ENCODE measurements around the gene LRRC45.

Gene LRRC45

DNA sequence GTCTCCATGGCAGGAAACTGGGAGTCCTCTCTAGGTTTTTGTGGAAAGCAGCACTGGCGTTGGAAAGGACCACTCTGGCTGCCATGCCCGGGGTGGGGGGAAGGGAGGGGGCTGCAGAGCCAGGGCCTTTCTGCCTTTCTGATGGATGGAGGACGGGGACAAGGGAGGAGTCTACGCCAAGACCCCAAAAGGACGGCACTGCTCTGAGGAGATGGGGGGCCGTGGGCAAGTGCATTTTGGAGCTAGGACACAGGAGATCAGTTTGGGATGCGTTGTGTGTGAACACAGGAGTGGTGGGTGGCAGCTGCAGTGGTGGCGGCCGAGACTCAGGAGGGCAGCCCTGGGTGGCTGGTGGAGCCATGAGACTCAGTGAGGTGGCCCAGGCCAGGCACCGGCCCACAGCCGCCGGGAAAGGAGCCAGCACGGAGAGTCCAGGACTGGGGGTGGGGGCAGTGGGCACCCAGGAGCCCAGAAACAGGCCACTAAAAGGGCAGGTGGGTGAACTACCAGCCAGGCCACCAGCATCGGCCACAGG is 2.5 kb upstream of the LRRC45 start:
- no peak for DNase-seq

DNA sequence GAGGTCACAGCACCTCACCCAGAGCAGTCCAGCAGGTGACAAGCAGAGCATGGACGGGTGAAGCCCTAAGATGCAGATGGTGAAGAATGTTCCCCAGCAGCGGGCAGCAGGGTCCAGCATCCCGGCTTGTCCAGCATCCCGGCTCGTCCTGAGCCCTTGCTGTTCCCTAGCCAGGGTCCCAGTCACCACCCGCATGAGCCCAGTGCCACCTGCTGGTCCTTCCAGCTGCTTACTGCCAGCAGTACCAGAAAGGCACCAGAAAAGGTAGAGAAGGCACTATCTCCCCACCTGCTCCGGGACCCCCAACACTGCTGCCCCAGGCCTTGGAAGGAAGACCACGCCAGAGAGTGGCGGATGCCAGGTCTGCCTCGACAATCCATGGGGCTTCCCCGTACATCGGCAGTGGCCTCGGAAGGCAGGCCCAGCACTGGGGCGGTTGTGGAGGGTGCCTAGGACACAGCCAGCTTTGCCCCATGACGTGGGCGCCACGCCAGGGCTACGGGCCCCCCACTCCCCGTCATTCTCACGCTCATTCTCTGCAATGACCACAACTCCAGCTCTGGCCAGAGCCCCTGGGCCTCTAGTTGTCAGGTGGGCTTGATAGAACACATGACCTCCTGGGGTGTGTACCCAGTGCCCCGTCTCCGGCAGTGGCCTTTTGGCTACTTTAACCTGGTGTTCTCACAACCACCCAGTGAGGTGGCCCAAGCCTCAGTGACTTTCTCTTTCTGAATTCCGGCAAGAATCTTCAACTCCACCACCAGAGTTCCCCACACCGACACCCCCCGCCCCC is 1.8 kb upstream of the LRRC45 start:
- peak; percentile 58 for DNase-seq

DNA sequence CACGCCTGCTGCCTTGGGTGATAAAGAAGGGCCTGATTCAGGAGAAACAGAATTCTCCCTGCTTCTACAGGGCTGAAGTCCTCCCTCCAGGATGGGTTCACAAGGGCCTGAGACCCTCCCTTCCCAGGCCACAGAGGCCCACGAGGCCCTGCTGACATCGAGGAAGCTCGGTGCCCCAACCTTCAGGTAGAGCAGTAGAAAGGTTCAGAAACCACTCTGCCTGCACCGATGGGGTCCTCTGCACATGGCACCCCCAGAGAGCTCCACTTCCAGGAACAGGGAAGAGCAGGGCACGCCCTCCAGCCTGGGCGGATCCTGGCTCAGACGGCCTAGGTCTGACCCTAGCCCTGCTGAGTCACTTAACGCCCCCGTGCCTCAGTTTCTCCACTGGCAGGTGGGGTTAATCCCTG is 1.2 kb upstream of the LRRC45 start:
- no peak for DNase-seq

DNA sequence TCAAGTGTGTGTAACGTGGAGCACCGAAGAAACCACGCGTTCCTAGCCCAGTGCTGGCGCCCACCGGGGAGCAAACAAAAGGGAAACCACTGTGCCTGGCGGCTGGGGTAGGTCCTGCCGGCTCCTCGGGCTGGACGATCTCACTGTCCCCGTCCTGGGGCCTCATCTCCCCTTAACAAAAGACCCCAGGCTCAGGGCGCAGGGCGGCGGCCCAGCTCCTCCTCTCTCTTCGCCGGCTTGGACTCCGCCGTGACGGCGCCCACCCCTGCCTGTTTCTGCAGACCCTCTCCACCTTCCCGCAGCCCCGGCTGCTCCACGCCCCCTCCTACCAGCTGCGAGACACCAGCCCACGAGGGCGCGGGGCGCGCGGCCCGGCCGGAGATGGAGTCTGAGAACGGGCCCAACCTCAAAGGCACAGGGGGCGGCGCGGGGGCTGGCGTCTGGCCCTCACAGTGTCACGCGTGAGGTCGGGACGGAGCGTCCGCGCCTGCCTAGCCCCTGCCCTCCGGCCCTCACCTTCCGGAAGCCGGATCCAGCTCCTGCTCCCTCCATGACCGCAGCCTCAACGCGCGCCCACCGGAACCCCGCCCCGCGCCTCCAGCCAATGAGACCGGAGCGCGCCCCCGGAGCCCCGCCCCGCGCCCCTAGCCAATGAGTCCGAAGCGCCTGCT is 660 bp upstream of the LRRC45 start, which contains the start of gene CENPX:
TSS of gene CENPX (minus strand) at position 569 of the 671 bp plus-strand sequence. CDS start at position 552, 17 bp downstream.
- DNase-seq: no peak

DNA sequence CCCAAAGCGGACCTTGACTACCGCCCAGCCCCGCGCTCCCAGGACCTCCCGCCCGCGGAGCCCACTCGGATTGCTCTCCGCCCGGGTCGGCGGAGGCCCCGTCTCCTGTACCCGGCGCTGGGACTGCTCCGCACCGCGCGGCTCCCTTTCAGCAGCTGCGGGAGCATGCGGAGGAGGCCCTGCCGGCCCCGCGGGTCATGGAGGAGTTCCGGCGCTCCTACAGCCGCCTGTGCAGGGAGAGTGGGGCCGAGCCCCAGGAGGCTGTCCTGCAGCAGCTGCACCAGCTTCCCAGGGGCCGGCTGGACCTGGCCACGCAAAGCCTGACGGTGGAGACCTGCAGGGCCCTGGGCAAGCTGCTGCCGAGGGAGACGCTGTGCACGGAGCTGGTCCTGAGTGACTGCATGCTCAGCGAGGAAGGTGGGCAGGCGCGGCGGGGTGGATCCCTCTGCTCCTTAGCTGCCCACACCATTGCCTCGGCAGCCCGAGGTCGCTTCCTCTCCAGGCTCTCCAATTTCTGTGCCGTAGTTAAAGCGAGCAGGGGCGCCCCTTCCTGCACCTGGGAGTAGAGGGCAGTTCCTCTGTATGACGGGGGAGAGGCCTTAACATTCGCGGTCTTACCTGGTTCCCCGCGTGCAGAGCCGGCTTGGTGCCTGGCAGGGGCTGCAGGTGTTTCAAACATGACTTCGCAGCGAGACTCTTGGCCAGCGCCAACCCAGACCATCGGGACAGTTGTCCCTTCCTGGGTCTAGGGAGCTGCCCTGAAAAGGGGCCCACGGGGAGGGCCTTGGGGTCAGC is 539 bp downstream of the LRRC45 start:
- peak; percentile 24 for DNase-seq

DNA sequence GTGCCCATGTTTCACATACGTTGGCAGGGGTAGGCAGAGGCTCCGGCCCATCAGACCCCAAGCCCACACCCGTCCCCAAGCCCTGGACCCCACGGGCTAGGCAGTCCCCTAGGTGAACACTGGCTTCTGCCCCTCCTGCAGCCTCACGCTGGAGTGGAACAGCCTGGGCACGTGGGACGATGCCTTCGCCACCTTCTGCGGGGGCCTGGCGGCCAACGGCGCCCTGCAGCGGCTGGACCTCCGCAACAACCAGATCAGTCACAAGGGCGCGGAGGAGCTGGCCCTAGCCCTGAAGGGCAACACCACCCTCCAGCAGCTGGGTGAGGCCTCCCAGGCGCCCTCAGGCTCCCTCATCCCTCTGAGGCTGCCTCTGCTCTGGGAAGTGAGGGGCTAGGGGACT is 1.8 kb downstream of the LRRC45 start:
- no peak for DNase-seq

DNA sequence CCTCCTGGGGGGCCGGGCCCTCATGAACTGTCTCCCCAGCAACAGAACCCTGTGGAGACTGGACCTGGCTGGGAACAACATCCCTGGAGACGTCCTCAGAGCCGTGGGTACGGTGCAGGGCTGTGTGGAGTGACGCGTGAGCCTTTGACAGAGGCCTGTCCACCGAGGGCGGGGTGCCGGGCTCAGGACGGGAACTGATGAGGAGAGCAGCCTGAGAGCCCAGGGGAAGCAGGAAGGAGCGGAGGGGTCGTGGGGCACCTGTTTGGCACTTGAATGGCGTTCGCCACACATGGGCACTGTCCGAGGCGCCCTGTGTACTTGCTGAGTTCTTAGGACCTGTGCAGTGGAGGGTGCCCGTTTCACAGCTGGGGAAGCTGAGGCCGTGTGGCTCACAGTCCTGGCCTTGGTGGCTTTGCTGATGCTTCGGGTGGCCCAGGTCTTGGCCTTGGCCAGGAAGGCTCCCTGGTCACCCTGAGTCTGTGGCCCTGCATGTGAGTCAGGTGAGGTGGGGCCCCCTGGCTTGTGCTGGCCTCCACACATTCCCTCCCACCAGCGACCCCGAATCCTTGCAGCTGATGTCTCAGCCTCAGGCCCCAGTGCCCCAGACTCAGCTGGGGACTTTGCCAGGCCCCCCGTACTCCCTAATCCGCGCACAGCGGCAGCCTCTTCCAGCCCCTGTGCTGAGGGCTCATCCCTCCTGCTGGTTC is 2.4 kb downstream of the LRRC45 start:
- no peak for DNase-seq

DNA sequence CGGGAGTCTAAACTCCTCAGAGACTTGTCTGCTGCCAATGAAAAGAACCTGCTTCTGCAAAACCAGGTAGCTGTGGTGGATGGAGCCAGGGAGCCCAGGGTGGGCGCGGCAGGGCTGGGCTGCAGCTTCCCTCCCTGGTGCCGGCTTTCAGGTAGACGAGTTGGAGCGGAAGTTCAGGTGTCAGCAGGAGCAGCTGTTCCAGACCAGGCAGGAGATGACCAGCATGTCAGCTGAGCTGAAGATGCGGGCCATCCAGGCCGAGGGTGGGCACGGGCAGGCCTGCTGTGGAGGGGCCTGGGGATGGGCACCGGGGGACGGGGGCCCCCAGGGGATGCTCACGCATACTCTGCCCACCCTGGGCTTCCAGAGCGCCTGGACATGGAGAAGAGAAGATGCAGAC is 5.1 kb downstream of the LRRC45 start:
- no peak for DNase-seq

DNA sequence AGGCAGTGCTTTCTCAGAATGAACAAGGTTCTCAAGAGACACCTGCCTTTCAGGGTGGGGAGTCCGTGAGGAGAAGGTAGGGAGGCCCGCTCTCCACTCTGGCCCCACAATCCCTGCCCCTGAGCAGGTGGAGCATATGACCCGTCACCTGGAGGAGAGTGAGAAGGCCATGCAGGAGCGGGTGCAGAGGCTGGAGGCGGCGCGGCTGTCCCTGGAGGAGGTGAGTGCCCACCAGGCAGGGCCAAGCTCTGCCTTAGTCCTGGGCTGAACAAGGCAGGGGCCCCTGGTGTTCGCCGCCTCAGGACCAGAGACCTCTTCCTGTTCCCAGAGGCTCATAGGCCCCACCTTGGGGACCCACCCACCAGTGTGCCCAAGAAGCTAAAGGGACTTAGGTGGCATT is 5.9 kb downstream of the LRRC45 start:
- no peak for DNase-seq

DNA sequence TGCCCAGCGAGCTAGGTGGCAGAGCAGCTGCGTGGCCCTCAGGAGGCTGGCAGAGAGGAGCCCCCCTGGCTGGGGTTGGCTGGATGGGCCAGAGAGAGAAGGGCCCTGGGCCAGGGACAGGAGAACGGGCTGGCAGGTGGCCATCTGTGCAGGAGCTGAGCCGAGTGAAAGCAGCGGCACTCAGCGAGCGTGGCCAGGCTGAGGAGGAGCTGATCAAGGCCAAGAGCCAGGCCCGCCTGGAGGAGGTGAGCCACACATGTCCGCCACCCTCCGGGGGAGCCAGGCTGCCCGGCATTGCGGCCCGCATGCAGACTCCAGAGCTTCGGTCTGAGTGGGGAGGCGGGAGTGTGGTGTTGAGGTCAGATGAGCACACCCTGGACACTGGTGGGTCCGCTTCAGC is 6.3 kb downstream of the LRRC45 start:
- no peak for DNase-seq

DNA sequence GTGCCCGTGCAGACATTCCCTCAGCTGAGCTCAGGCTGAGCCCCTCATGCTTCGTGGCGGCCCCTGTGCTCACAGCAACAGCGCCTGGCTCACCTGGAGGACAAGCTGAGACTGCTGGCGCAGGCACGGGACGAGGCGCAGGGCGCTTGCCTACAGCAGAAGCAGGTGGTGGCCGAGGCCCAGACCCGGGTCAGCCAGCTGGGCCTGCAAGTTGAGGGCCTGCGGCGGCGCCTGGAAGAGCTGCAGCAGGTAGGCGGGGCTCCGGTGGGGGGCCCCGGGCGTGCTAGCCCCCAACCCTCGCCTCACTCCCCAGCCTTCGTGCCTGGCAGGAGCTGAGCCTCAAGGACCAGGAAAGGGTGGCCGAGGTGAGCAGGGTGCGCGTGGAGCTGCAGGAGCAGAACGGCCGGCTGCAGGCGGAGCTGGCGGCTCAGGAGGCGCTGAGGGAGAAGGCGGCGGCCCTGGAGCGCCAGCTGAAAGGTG is 6.9 kb downstream of the LRRC45 start:
- DNase-seq: no peak

DNA sequence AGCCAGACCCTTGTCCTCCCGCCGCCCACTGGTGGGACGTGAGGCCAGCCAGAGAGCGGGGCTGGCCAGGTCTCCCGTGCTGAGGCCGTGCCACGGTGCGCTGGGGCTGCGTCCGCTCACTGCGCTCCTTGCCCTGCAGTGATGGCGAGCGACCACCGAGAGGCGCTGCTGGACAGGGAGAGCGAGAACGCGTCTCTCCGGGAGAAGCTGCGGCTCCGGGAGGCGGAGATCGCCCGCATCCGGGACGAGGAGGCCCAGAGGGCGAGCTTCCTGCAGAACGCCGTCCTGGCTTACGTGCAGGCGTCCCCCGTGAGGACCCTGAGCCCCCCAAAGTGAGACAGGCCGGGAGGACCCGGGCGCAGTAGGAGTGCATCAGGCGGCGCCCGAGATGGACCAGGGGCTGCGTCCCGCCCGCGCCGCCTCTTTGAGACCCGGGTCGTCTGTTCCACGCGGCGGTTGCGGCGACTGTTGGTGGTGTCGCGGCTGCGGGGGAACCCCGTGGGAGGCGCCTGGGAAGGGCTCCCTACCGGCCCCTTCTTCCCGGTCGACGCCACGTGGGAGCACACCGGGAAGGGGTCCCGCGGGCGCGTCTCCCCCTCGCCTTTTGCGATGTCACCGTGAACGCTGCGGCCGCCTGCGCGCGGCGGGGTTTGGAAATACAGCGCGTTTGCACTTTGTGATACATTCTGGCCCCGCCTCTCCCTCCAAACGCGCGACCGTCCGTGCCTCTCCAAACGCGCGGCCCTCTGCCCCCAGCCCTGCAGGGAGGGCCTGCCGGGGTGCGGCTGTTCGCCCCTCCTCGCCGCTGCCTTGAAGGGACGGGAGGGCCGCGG is 7.6 kb downstream of the LRRC45 start:
- DNase-seq: peak; percentile 80

DNA sequence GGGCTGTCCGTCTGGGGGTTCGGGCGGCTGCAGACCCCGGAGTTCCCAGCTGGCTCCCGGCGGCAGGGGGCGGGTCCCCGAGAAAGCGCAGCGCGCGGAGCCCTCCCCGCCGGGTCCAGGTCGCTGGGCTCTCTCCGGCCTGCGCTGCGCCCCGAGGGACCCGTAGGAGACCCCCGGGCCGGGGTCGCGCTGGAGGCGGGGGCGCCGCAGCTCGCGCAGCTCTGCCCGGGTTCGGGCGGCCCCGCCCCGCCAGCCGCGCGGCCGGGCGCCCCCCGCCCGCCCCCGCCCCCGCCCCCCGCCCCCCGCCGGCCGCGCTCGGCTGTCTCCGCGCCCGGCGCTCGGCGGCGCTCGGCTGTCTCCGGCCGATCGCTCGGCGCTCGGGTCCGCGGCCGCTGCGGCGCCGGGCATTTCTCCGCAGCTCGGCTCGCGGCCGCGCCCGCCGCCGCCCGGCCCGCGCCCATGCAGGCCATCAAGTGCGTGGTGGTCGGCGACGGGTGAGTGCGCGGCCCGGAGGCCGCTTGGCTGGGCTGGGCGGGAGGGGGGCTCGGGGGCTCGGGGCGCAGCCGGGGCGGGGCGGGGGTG is 8.3 kb downstream of the LRRC45 start, which contains the start of gene RAC3:
TSS of gene RAC3 (plus strand) at position 376 of the 582 bp plus-strand sequence. CDS start at position 460, 84 bp downstream.
- no peak for DNase-seq

DNA sequence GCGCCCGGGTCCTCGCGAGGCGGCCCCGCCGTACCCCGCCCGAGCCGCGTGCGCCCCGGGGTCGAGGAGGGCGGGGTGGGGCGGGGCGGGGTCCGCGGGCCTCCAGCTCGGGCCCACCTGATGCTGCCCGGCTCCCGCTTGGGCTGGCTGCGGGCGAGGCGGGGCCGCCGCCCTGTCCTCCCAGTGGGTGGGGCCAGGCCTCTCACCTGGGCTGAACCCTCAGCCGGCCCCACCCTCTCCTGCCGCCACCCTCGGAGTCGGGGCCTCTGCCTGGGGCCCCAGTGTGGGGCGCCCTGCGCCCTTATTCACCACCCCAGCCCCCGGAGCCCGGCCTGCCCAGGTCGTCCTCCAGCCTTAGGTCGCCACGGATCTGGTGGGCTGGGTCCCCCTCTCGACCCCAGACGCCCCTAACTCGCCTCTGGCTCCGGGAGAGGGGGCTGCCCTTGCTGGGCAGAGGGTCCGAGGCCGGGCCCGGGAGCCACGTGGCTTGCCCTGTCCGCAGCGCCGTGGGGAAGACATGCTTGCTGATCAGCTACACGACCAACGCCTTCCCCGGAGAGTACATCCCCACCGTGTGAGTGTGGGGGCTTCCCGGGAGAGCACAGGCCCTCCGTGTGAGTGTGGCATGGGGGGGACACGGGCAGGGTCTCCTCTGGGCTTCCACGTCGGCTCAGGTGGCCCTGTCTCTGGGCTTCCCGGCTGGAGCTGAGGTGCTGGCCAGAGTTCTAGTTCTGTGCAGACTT is 9.0 kb downstream of the LRRC45 start:
- peak; percentile 39 for DNase-seq

DNA sequence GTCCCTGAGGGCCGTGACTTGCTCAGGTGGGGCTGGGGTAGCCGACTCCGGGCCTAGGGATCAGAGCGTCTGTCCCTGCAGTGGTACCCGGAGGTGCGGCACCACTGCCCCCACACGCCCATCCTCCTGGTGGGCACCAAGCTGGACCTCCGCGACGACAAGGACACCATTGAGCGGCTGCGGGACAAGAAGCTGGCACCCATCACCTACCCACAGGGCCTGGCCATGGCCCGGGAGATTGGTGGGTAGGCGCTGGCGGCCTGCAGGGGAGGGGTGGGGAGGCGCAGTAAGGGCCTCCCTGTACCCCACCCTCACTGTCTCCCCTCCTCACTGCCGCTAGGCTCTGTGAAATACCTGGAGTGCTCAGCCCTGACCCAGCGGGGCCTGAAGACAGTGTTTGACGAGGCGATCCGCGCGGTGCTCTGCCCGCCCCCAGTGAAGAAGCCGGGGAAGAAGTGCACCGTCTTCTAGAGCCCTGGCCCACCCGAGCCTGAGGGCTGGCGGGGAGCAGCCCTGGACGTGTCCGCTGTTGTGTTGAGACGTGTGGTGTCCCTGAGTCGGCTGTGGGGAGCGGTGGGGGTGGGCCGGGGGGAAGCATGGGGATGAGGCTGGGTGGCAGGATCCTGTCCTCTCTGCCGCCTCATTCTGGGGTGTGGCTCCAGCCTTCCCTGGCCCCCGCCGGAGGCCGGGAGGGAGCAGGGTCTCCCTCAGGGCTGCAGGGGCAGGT is 10.4 kb downstream of the LRRC45 start:
- no peak for DNase-seq

DNA sequence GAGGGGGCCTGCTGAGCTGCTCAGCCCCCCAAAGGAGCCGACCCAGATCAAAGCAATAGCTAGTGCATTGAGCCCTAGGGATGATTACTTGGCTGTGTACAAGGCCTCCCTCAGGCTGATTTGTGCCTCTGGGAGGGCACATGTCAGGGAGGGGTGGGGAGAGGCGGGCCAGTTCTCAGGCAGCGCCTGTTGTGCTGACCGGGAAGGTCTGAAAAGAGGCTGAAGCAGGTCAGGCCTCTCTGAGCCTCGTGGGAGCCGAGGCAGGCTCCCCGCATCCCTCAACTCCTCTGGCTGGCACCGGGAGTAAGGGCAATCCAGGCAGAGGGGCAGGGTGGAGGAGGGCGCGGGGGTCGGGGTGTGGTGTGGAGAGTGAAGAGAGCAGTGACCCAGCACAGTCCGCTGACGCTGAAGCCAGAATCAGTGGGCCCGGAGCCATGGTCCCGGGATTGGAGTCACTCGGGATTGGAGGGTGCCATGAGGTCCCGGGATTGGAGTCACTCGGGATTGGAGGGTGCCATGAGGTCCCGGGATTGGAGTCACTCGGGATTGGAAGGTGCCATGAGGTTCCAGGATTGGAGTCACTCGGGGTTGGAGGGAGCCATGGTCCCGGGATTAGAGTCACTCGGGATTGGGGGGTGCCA is 11.4 kb downstream of the LRRC45 start:
- no peak for DNase-seq

DNA sequence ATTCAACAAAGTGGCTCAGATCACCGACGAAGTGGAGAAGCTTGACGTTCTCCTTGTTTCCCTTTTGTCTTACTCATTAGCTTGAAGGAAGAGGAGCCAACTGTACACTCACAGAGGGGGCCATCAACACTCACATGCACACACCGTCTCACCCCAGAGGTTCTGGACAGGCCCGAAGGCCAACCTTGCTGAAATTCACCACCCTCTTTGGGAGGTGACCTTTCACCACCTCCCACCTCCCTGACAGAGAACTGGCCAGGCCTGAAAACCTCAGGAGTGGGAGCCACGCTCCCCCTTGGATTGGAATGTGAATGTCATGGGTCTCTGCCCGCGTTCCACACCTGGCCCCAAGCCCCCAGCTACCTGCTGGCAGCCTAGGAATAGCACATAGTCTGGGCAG is 12.4 kb downstream of the LRRC45 start:
- DNase-seq: no peak

DNA sequence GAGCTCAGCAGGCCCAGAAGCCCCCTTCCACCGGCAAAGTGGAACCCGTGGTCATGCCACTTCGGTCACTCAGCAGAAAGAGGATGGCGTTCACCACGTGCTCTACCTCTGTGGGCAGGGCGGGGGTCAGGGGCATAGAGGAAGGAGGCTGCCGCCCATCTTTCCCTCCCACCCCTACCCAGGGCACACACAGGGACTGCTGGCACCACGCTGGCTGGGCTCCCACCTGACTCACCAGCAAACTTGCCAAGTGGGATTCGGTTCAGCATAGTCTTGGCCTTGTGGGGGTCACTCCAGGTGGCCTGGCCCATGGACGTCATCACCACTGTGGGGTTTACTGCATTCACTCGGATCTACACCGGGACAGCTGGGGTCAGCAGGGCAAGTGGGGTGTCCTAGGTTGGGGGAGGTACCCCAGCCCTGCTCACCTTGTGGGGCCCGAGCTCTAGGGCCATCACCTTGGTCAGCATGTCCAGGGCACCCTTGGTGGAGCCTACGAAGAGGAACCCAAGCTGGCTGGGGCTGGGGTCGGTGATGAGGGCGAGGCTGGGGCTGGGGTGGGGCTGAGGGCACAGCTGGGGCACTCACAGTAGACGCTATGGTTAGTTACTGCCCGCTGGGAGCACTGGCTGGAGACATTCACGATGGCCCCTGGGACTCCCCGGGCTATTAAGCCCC is 13.0 kb downstream of the LRRC45 start:
- DNase-seq: no peak

All from stimulated activated CD4-positive, alpha-beta T cell treated with anti-CD3 and anti-CD28 coated beads, Interleukin-4, amount 100 ng/mL, for 1 hour (primary cell).